ENCODE data around the gene INTU.
A peak's percentile ranks its signal among the peaks of the same experiment; 100 is the strongest.

Gene INTU

GRCh38 chr4:127668770-127669169 lies 36.0 kb downstream of the INTU start:
- TF ChIP-seq SPI1 (IDR thresholded peaks at IDR 0.05; ENCODE audit: low read depth, low read length) (no peak), POU2F2 (IDR thresholded peaks at IDR 0.05; ENCODE audit: low read depth, low read length) (no peak), POLR2A (IDR thresholded peaks at IDR 0.05; ENCODE audit: low read depth, low read length) (no peak), TAF1 (IDR thresholded peaks at IDR 0.05; ENCODE audit: low read depth, low read length) (no peak), POLR2AphosphoS5 (IDR thresholded peaks at IDR 0.05; ENCODE audit: low read depth, low read length) (no peak), PAX5 (IDR thresholded peaks at IDR 0.05; ENCODE audit: insufficient read depth, low read length, severe bottlenecking) (no peak)
- FAIRE-seq: no peak
- DNase-seq (ENCODE audit: insufficient read length, low spot score): no peak

- no peak for TF ChIP-seq POU2F2 (IDR thresholded peaks at IDR 0.05; ENCODE audit: low read depth, low read length)
- TF ChIP-seq SPI1 (IDR thresholded peaks at IDR 0.05; ENCODE audit: low read depth, low read length): no peak
- no peak for TF ChIP-seq POLR2AphosphoS5 (IDR thresholded peaks at IDR 0.05; ENCODE audit: low read depth, low read length)
- TF ChIP-seq PAX5 (IDR thresholded peaks at IDR 0.05; ENCODE audit: insufficient read depth, low read length, severe bottlenecking): no peak
- TF ChIP-seq POLR2A (IDR thresholded peaks at IDR 0.05; ENCODE audit: low read depth, low read length): no peak
- no peak for TF ChIP-seq TAF1 (IDR thresholded peaks at IDR 0.05; ENCODE audit: low read depth, low read length)
- DNase-seq (ENCODE audit: insufficient read length, low spot score): no peak
Measured at GRCh38 chr4:127669691-127670090, 36.9 kb downstream of the INTU start.

GRCh38 chr4:127672111-127672510 lies 39.4 kb downstream of the INTU start:
- no peak for FAIRE-seq
- no peak for DNase-seq (ENCODE audit: insufficient read length, low spot score)
- TF ChIP-seq POU2F2 (IDR thresholded peaks at IDR 0.05; ENCODE audit: low read depth, low read length) (no peak), PAX5 (IDR thresholded peaks at IDR 0.05; ENCODE audit: insufficient read depth, low read length, severe bottlenecking) (no peak), TAF1 (IDR thresholded peaks at IDR 0.05; ENCODE audit: low read depth, low read length) (no peak), POLR2A (IDR thresholded peaks at IDR 0.05; ENCODE audit: low read depth, low read length) (no peak), SPI1 (IDR thresholded peaks at IDR 0.05; ENCODE audit: low read depth, low read length) (no peak)

More at GRCh38 chr4:127669691-127670090, 36.9 kb downstream of the INTU start:
- no peak for FAIRE-seq

GRCh38 chr4:127685292-127685691 lies 52.5 kb downstream of the INTU start:
- TF ChIP-seq POLR2A (IDR thresholded peaks at IDR 0.05; ENCODE audit: low read depth, low read length) (no peak), PAX5 (IDR thresholded peaks at IDR 0.05; ENCODE audit: insufficient read depth, low read length, severe bottlenecking) (no peak), TAF1 (IDR thresholded peaks at IDR 0.05; ENCODE audit: low read depth, low read length) (no peak), SPI1 (IDR thresholded peaks at IDR 0.05; ENCODE audit: low read depth, low read length) (no peak)
- DNase-seq (ENCODE audit: insufficient read length, low spot score) (no peak), FAIRE-seq (no peak)

DNA sequence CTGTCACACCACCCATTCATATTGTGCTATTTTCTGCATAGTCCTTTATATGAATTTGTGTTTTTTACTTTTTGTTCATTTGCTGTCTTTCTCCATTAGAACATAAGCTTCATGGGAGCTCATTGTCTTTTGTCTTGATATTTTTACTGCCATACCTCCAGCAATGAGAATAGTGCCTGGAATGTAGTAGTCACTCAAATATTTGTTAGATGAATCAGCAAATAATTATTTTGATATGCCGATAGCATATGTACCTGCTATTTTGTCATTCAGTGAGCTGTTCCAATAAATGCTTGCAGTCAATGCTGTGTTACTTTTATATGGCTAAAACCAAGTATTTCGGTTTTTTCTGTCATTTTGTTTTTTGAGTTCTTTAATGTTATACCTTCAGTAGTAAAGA lies 53.9 kb downstream of the INTU start:
- no peak for DNase-seq (ENCODE audit: insufficient read length, low spot score)
- TF ChIP-seq TAF1 (IDR thresholded peaks at IDR 0.05; ENCODE audit: low read depth, low read length) (no peak), POLR2A (IDR thresholded peaks at IDR 0.05; ENCODE audit: low read depth, low read length) (no peak), POU2F2 (IDR thresholded peaks at IDR 0.05; ENCODE audit: low read depth, low read length) (no peak), POLR2AphosphoS5 (IDR thresholded peaks at IDR 0.05; ENCODE audit: low read depth, low read length) (no peak), SPI1 (IDR thresholded peaks at IDR 0.05; ENCODE audit: low read depth, low read length) (no peak), PAX5 (IDR thresholded peaks at IDR 0.05; ENCODE audit: insufficient read depth, low read length, severe bottlenecking) (no peak)
- no peak for FAIRE-seq

DNA sequence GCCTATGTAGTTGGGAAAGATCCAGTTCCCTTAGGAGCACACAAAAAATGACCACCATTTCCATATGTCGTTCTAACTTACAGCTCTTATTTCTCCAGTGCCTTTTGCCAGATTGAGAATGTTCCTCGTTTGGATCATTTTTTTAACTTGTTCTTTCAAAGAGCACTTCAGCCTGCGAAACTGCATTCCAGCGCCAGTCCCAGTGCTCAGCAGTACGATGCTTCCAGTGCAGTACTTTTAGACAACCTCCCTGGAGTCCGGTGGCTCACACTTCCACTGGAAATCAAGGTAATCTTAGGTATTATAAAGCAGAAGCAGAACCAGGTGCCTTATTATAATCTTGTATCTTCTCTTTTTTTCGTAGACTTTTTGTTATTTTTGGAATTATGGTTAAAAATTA lies 54.8 kb downstream of the INTU start:
- no peak for FAIRE-seq
- DNase-seq (ENCODE audit: insufficient read length, low spot score): no peak

DNA sequence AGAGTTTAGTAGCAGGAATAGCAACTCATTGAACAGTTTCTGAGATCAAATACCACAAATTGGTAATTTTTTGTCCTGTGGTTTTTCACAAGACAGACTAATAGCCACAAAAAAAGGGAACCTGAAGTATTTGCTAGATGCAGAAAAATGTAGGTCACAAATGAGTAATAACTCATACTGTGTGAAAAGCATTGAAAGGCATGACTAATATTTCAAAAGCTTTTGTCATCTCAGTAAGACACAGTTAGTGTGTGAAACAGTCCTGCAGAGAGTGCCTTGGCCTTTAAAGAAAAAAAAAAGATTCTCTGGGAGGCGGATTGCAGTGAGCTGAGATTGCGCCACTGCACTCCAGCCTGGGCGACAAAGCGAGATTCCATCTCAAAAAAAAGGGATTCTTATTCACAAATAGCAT lies 66.0 kb downstream of the INTU start:
- peak; percentile 61 for FAIRE-seq

More for the DNA sequence above, 54.8 kb downstream of the INTU start:
- TF ChIP-seq POLR2AphosphoS5 (IDR thresholded peaks at IDR 0.05; ENCODE audit: low read depth, low read length): no peak

DNA sequence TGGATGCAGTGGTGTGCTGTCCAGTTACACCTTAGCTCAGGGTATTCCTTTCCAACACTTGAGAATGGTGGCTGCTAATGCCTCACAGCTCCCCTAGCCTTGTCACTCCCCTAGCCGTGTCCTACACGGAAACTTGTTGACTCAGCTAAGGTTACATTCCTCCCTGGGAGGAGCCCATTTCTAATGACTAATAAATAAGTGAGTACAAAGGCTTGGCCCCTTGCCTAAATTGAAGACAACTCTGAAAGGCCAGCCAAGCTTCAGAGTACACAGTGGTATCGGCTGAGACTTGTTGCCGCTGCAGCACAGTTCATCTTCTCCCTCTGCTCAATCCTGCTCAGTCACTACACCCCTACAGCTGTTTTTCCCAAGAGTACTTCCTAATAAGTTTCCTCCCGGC lies 76.2 kb downstream of the INTU start:
- FAIRE-seq (no peak), DNase-seq (ENCODE audit: insufficient read length, low spot score) (no peak)
- TF ChIP-seq PAX5 (IDR thresholded peaks at IDR 0.05; ENCODE audit: insufficient read depth, low read length, severe bottlenecking) (no peak), POLR2A (IDR thresholded peaks at IDR 0.05; ENCODE audit: low read depth, low read length) (no peak), POLR2AphosphoS5 (IDR thresholded peaks at IDR 0.05; ENCODE audit: low read depth, low read length) (no peak), POU2F2 (IDR thresholded peaks at IDR 0.05; ENCODE audit: low read depth, low read length) (no peak)

More for the DNA sequence above, 66.0 kb downstream of the INTU start:
- DNase-seq (ENCODE audit: insufficient read length, low spot score): peak; percentile 8
- TF ChIP-seq POLR2A (IDR thresholded peaks at IDR 0.05; ENCODE audit: low read depth, low read length): no peak
- peak; percentile 71 for TF ChIP-seq SPI1 (IDR thresholded peaks at IDR 0.05; ENCODE audit: low read depth, low read length)

DNA sequence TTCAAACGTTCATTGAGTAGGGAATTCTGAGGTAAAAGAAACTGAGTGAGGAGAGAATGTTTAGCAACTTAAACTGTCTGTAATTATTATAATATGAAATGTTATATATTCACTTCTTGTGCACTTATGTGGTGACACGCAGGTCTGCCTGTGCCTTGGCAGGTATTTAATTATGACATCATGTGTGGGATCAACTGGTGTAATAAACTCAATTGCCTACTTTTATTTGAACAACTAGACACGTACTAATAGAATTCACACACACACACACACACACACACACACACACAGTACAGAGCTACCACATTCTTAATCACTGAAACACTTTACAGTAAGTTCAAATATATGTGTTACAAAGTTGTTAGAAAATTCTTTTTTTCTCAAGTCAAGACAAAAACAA lies 76.7 kb downstream of the INTU start:
- DNase-seq (ENCODE audit: insufficient read length, low spot score) (no peak), FAIRE-seq (no peak)
- TF ChIP-seq POU2F2 (IDR thresholded peaks at IDR 0.05; ENCODE audit: low read depth, low read length): no peak
- TF ChIP-seq PAX5 (IDR thresholded peaks at IDR 0.05; ENCODE audit: insufficient read depth, low read length, severe bottlenecking): no peak
- TF ChIP-seq POLR2A (IDR thresholded peaks at IDR 0.05; ENCODE audit: low read depth, low read length): no peak
- no peak for TF ChIP-seq TAF1 (IDR thresholded peaks at IDR 0.05; ENCODE audit: low read depth, low read length)
- no peak for TF ChIP-seq SPI1 (IDR thresholded peaks at IDR 0.05; ENCODE audit: low read depth, low read length)
- no peak for TF ChIP-seq POLR2AphosphoS5 (IDR thresholded peaks at IDR 0.05; ENCODE audit: low read depth, low read length)

DNA sequence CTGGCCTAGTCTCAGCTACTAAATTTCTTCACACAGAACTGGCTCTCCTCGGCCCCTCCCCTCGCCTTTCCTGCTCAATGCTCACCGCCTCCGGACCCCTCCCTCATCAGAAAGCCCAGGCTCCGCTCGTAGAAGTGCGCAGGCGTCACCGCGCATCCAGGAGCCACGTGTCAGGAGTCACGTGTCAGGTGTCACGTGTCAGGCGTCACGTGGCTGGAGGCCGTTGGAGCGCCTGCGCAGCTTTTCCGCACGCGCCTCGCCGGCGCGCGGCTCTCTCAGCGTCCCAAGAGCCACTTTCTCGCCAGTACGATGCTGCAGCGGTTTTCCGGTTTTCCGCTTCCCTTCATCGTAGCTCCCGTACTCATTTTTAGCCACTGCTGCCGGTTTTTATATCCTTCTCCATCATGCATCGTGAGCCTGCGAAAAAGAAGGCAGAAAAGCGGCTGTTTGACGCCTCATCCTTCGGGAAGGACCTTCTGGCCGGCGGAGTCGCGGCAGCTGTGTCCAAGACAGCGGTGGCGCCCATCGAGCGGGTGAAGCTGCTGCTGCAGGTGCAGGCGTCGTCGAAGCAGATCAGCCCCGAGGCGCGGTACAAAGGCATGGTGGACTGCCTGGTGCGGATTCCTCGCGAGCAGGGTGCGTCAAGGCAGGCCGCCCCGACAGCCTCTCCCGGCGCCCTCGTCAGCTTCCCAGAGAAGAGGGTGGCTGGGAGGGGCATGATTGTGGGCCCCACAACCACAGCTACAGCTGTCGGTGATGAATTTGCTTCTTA lies 97.6 kb downstream of the INTU start, which contains the start of gene SLC25A31:
TSS of gene SLC25A31 (plus strand) at position 259 of the 772 bp plus-strand sequence. CDS start at position 405, 146 bp downstream.
- DNase-seq (ENCODE audit: insufficient read length, low spot score) (no peak), FAIRE-seq (no peak)
- TF ChIP-seq SPI1 (IDR thresholded peaks at IDR 0.05; ENCODE audit: low read depth, low read length) (no peak), POLR2AphosphoS5 (IDR thresholded peaks at IDR 0.05; ENCODE audit: low read depth, low read length) (no peak), POU2F2 (IDR thresholded peaks at IDR 0.05; ENCODE audit: low read depth, low read length) (no peak), TAF1 (IDR thresholded peaks at IDR 0.05; ENCODE audit: low read depth, low read length) (no peak), PAX5 (IDR thresholded peaks at IDR 0.05; ENCODE audit: insufficient read depth, low read length, severe bottlenecking) (no peak)

All from GM12891 (cell line).